Heart right ventricle (tissue), 16 donors: ENCODE results near the gene PRKACB. TPM values are rescaled to one million over a fixed set of nuclear protein-coding genes. Genes with fewer than 3 reads are reported as not detected.

Experiments used
- ATAC-seq, 8 donors: fragments of 200-7000 bp; cut with Tn5 transposase; one replicate each; pipeline ENCODE4 v1.9.1; 2020; ENCODE audit warnings: mild to moderate bottlenecking in 8 of 8, moderate library complexity in 8 of 8, moderate number of reproducible peaks in 1 of 8
- DNase-seq, 2 donors: peaks; one replicate each; pipeline ENCODE4 v3.0.0-alpha.2; 2020
- H3K27ac ChIP-seq, 10 donors: fragments of 200-600 bp; sonication (generic) in 2 of 10; one replicate each; pipeline versions ENCODE4 v1.5.0 to v1.8.0; 2020 to 2022; ENCODE audit warnings: mild to moderate bottlenecking in 3 of 10
- H3K27me3 ChIP-seq, 7 donors: fragments of 200-600 bp; one replicate each; pipeline ENCODE4 v1.8.0; 2021 to 2022; ENCODE audit warnings: mild to moderate bottlenecking in 2 of 7
- H3K36me3 ChIP-seq, 9 donors: fragments of 200-600 bp; sonication (generic) in 1 of 9; one replicate each; pipeline versions ENCODE4 v1.5.0 to v1.8.0; 2020 to 2022; ENCODE audit warnings: mild to moderate bottlenecking in 2 of 9
- H3K4me1 ChIP-seq, 9 donors: fragments of 200-600 bp; sonication (generic) in 1 of 9; one replicate each; pipeline versions ENCODE4 v1.5.0 to v1.8.0; 2020 to 2022; ENCODE audit warnings: mild to moderate bottlenecking in 4 of 9
- H3K4me3 ChIP-seq, 10 donors: fragments of 200-600 bp; sonication (generic) in 2 of 10; one replicate each; pipeline versions ENCODE4 v1.5.0 to v1.8.0; 2020 to 2022; ENCODE audit warnings: mild to moderate bottlenecking in 7 of 10, moderate library complexity in 2 of 10
- H3K9me3 ChIP-seq, 11 donors: fragments of 200-600 bp in 10 of 11; sonication (generic) in 2 of 11; one replicate each; pipeline versions ENCODE4 v1.5.0 to v1.8.0; 2013 to 2022; ENCODE audit warnings: mild to moderate bottlenecking in 2 of 11, control low read depth in 1 of 11, moderate library complexity in 1 of 11
- WGBS, 2 donors: extraction: QIAGEN DNeasy Blood & Tissue Kit; methylation state at CpG; one replicate each; pipeline ENCODE4 v1.1.7; 2013; ENCODE audit warnings: inconsistent platforms in 1 of 2; 5-methylcytosine and 5-hydroxymethylcytosine counted together
- intact Hi-C, 10 donors: fragments of 100-400 bp; cut with DNase I; formaldehyde crosslinking; loops; one replicate each; pipeline versions ENCODE4 v1.11.1 to v1.14.2; 2022
- polyA plus RNA-seq, 2 donors: library from polyadenylated mRNA; stranded (reverse); fragments of 200-250 nt; gene quantifications; one replicate each; pipeline ENCODE4 v1.2.3, GENCODE V29; 2013
- total RNA-seq, 10 donors: library from RNA; stranded (reverse); fragmentation: NEBNext Ultra II Directional in 3 of 10; extraction: Animal tissue kit (Norgen Biotek cat#: 25700) in 3 of 10; gene quantifications; one replicate each; pipeline versions ENCODE4 v1.2.1 to v1.2.4, GENCODE V29; 2021 to 2023
- TF ChIP-seq, protein P1 (sequence below), 9 donors: fragments of 200-600 bp; sonication (generic) in 2 of 9; IDR thresholded peaks; one replicate each; pipeline versions ENCODE4 v1.5.0 to v1.8.0; 2021 to 2022; ENCODE audit warnings: antibody characterized with exemption in 9 of 9, mild to moderate bottlenecking in 5 of 9, moderate library complexity in 1 of 9
- donor health status: Arrhythmogenic right ventricular cardiomyopathy.
- donor health status: ischemic (EF 13 %, LVEDD 7.1; RV severe dilation, severe dysfunction).
- donor health status: healthy with polysubstance abuse.
- donor health status: DM: no; HTN: yes; CAD: no.
- donor health status: DM: no; HTN: no; CAD: no.
- donor health status: ischemic (EF 25% LVEDD 6.9; RV normal size, moderate dysfunction).
- donor health status: ischemic (EF 25% LVEDD 5.7; RV mildly dilated, moderate dysfunction).
- donor health status: healthy.
- donor health status: DM: yes; HTN: yes; CAD: no.
- donor health status: Ischemic cardiomyopathy.
- donor health status: ischemic (EF 35%, LVEDD 5.7; RV mildly dilated, moderate dysfunction).
- donor health status: nonischemic (EF 11% LVEDD 7.7; RV severe dilation, severe dysfunction).
- donor health status: DM: yes; HTN: yes; CAD: no.
- donor health status: PGD.
- donor health status: ischemic (EF 29% LVEDD 5.4; RV normal size, mild dysfunction).
- donor health status: nonischemic (EF 23%, LVEDD 6.1; RV moderate dilation, normal function).

PRKACB gene
- total and polyA plus RNA-seq, 12 donors = 6.4 to 49.1 (median 39.6) TPM

DNA sequence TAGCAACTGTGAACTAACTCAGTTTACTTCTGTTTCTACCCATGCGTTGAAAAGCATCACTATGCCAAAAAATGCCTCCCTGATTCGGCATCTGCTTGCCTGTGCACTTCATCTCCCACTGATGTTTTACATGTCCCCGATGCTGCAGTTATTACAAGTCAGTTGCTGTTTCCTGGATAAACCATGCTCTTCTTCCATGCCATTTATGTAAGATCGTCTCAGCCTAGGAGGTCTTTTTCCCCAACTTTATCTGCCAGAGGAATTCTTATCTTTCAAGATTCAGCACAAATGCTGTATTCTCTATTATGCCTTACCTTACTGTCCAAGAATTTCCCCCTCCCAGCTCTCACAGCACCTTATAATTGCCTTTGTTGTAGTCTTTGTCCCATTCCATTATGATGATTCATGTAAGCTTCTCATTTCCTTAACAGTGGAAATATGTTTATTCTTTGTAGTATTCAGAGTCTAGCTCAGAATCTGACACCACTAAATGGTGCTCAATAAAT lies 30.0 kb downstream of the PRKACB start:
- no peaks in the 10 kb centered on the region for H3K27me3 ChIP-seq
- DNase-seq (no peak), ATAC-seq (no peak)
- TF ChIP-seq, protein P1, sequence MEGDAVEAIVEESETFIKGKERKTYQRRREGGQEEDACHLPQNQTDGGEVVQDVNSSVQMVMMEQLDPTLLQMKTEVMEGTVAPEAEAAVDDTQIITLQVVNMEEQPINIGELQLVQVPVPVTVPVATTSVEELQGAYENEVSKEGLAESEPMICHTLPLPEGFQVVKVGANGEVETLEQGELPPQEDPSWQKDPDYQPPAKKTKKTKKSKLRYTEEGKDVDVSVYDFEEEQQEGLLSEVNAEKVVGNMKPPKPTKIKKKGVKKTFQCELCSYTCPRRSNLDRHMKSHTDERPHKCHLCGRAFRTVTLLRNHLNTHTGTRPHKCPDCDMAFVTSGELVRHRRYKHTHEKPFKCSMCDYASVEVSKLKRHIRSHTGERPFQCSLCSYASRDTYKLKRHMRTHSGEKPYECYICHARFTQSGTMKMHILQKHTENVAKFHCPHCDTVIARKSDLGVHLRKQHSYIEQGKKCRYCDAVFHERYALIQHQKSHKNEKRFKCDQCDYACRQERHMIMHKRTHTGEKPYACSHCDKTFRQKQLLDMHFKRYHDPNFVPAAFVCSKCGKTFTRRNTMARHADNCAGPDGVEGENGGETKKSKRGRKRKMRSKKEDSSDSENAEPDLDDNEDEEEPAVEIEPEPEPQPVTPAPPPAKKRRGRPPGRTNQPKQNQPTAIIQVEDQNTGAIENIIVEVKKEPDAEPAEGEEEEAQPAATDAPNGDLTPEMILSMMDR (IDR thresholded peaks at IDR 0.05) = no peak
- intact Hi-C loops = no loop called here
- WGBS, 2 donors = 58 to 65% methylated on average over 4 of the region's 4 CpGs
- no peaks in the 10 kb centered on the region for H3K36me3 ChIP-seq
- peaks cover 0 to 11% (median 0%) of the 10 kb centered on the region in 9 donors for H3K4me1 ChIP-seq
- H3K4me3 ChIP-seq = no peak overlapping the region
- no peaks in the 10 kb centered on the region for H3K9me3 ChIP-seq
- H3K27ac ChIP-seq = no peak overlapping the region

DNA sequence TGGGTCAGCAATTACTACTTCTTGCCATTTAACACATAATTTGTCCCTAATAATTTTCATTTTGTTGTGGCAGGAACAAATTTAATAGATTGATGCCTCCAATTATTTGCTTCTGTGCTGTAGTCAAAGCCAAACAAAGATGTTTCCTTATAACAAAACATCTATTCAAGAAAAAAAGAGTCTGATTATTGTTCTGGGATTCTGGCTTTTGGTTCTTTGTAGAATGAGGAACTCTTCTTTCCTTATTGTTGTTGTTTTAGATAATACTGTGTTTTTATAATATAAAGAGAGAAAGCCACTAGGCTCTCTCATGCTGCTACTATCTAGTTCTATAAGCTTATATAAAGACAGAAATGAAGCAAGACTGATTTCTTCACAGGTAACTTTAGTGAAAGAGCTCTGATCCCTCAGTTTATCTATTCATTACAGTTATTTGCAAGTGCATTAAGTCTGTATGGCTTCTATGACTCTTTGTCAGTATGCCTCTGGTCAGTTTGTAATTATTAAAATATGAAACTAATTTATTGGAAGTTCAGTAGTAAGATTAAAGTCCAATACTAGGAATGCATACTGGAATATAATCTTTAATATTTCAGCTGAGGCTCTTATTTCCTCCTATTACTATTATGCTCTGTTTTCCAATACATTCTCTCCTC lies 37.4 kb downstream of the PRKACB start:
- Histone ChIP-seq H3K4me3 (no peak overlapping the region), H3K27ac (no peak overlapping the region), H3K36me3 (peaks cover 0 to 36% (median 4%) of the 10 kb centered on the region in 9 donors), H3K4me1 (no peaks in the 10 kb centered on the region), H3K27me3 (no peaks in the 10 kb centered on the region), H3K9me3 (no peaks in the 10 kb centered on the region)
- TF ChIP-seq, protein P1 (IDR thresholded peaks at IDR 0.05) = no peak
- intact Hi-C loops = no loop called here
- no peak for DNase-seq
- no peak for ATAC-seq

DNA sequence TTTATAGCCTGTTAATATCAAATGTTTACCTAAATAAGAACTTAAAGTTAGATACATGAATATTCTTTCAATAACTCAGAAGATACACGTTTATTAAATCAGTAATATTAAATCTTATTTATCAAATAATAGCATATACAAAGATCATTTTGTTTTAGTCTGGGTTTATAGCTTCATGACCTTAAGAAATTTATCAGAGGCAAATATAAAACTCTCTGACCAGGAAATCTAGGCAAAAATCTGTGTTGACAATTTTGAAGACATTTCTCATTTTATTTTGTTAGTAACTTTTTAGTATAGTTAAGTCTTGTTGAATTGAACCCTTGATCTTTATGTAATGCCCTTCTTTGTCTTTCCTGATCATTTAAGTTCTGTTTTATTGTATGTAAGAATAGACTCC lies 46.4 kb downstream of the PRKACB start:
- Histone ChIP-seq H3K36me3 (peaks cover 0 to 78% (median 9%) of the 10 kb centered on the region in 9 donors), H3K4me1 (no peaks in the 10 kb centered on the region), H3K9me3 (peaks cover 0 to 54% (median 17%) of the 10 kb centered on the region in 11 donors), H3K4me3 (no peak overlapping the region), H3K27me3 (no peaks in the 10 kb centered on the region), H3K27ac (no peak overlapping the region)
- TF ChIP-seq, protein P1 (IDR thresholded peaks at IDR 0.05) = no peak
- ATAC-seq (no peak), DNase-seq (no peak)
- intact Hi-C loops = no loop called here
- WGBS, 2 donors = 92 to 94% methylated on average over 1 of the region's 1 CpG

DNA sequence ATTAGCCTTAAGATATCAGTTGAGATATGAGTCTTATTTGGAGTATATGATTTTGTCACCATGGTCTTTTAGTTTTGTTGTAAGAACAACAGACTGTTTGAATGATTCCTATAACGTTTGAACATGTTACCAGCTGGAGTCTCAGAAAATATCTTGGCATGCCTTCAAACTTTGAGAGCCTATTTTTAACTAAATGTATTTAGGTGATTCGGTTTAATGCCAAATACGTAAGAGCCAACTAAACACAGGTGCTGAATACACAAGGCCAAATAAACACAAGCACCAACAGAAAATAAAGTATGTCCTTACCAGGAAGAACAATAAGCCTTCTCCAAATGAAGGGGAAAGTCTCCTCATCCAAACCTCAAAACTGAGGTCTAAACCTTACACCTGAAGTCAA lies 48.6 kb downstream of the PRKACB start:
- no peak for DNase-seq
- no peak overlapping the region for H3K27ac ChIP-seq
- no peaks in the 10 kb centered on the region for H3K4me1 ChIP-seq
- intact Hi-C loops = no loop called here
- ATAC-seq = no peak
- H3K27me3 ChIP-seq = no peaks in the 10 kb centered on the region
- H3K36me3 ChIP-seq = peaks cover 0 to 78% (median 9%) of the 10 kb centered on the region in 9 donors
- TF ChIP-seq, protein P1 (IDR thresholded peaks at IDR 0.05) = no peak
- 53 to 66% methylated on average over 3 of the region's 3 CpGs for WGBS, 2 donors
- H3K4me3 ChIP-seq = no peak overlapping the region
- H3K9me3 ChIP-seq = peaks cover 0 to 54% (median 17%) of the 10 kb centered on the region in 11 donors
